Calu3 (cell line): ENCODE data around the gene LIN28A. TPM values are rescaled to one million over a fixed set of nuclear protein-coding genes. Genes with fewer than 3 reads are reported as not detected.

Experiments
- BruUV-seq: library from RNA; stranded (reverse); fragments of 400-500 nt; replicated peaks from 2 replicates; lab custom pipeline; 2021; lab: Mats Ljungman, UMichigan
- CTCF ChIA-PET: fragments of 300-600 bp; sonication (Branson Sonifier 250); formaldehyde crosslinking; loops from one replicate; lab custom pipeline; 2022; ENCODE audit warnings: antibody characterized with exemption; lab: Charles Lee
- DNase-seq: peaks from one replicate; pipeline ENCODE4 v3.0.0; 2022
- H3K27ac Mint-ChIP-seq: one replicate; pipeline ENCODE4 v1.8.0; 2022; ENCODE audit warnings: mixed read lengths; ENCODE audit not compliant: unreplicated experiment
- H3K27me3 Mint-ChIP-seq: one replicate; pipeline ENCODE4 v1.8.0; 2022; ENCODE audit warnings: mixed read lengths; ENCODE audit not compliant: unreplicated experiment
- H3K36me3 Mint-ChIP-seq: one replicate; pipeline ENCODE4 v1.8.0; 2022; ENCODE audit warnings: mild to moderate bottlenecking, moderate library complexity, mixed read lengths; ENCODE audit not compliant: insufficient read depth, unreplicated experiment
- H3K4me1 Mint-ChIP-seq: one replicate; pipeline ENCODE4 v1.8.0; 2022; ENCODE audit warnings: mild to moderate bottlenecking, low read depth, mixed read lengths; ENCODE audit not compliant: unreplicated experiment
- H3K4me3 Mint-ChIP-seq: one replicate; pipeline ENCODE4 v1.8.0; 2022; ENCODE audit warnings: mild to moderate bottlenecking, low read depth, moderate library complexity, mixed read lengths; ENCODE audit not compliant: unreplicated experiment
- H3K9me3 Mint-ChIP-seq: one replicate; pipeline ENCODE4 v1.8.0; 2022; ENCODE audit warnings: low read depth, mixed read lengths; ENCODE audit not compliant: unreplicated experiment
- intact Hi-C: fragments of 100-400 bp; cut with micrococcal nuclease; formaldehyde crosslinking; loops from one replicate; pipeline ENCODE4 v1.10.0; 2022; ENCODE audit not compliant: unreplicated experiment
- total RNA-seq: library from RNA; stranded (reverse); gene quantifications from 2 replicates; pipeline ENCODE4 v1.2.3, GENCODE V29; 2022
- TF ChIP-seq, protein P1 (sequence below): fragments of 200-600 bp; IDR thresholded peaks from one replicate; pipeline ENCODE4 v1.8.0; 2022; ENCODE audit warnings: antibody characterized with exemption; ENCODE audit not compliant: unreplicated experiment

LIN28A gene
- total RNA-seq, 1 experiment from 2014 or later = not detected

DNA sequence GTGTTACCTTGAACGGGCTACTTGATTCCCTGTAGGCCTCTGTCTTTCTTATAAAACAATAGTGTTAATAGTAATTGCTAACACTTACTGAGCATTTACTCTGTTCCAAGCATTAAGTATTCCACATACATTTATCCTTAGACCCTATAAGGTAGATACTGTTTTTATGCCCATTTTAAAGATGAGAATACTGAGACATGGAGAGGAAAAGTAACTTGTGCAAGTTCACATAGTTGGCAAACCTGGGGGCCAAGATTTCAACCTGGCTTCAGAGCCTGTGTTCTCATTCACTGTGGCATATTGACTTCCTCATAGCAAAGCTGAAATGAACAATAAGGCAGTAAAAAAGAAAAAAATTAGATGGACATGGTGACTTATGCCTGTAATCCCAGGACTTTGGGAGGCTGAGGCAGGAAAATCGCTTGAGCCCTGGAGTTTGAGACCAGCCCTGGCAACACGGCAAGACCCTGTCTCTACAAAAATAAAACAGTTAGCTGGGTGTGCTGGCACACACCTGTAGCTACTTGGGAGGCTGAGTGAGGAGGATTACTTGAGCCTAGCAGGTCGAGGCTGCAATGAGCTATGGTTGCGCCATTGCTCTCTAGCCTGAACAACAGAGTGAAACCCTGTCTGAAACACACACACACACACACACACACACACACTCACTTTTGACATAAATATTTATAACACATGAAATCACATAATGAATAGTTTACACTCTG lies 42.0 kb downstream of the LIN28A start:
- Mint-ChIP-seq H3K9me3 (no peaks in the 10 kb centered on the region), H3K36me3 (no peaks in the 10 kb centered on the region), H3K27ac (no peak overlapping the region), H3K4me3 (no peak overlapping the region), H3K4me1 (peaks cover 12% of the 10 kb centered on the region), H3K27me3 (no peaks in the 10 kb centered on the region)
- no TSS peak for BruUV-seq
- CTCF ChIA-PET = no interaction called here
- TF ChIP-seq, protein P1, sequence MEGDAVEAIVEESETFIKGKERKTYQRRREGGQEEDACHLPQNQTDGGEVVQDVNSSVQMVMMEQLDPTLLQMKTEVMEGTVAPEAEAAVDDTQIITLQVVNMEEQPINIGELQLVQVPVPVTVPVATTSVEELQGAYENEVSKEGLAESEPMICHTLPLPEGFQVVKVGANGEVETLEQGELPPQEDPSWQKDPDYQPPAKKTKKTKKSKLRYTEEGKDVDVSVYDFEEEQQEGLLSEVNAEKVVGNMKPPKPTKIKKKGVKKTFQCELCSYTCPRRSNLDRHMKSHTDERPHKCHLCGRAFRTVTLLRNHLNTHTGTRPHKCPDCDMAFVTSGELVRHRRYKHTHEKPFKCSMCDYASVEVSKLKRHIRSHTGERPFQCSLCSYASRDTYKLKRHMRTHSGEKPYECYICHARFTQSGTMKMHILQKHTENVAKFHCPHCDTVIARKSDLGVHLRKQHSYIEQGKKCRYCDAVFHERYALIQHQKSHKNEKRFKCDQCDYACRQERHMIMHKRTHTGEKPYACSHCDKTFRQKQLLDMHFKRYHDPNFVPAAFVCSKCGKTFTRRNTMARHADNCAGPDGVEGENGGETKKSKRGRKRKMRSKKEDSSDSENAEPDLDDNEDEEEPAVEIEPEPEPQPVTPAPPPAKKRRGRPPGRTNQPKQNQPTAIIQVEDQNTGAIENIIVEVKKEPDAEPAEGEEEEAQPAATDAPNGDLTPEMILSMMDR = no peak
- intact Hi-C loops = no loop called here
- no peak for DNase-seq

DNA sequence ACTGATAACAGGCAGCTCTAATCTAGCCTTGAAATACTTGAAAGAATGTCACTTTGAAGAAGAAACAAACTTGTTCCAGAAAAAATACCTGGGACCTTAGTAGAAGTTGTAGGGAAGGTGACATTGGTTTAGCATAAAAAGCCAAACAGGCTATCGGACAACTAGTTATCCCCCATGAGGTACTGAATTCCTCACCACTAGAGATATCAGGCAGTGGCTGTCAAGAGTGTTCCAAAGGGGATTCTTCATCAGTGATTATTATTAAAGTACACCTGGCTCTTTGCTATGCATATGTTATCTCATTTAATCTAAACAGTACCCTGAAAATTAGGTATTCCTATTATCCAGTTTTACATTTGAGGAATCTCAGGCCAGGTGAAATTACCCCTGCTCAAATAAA lies 48.5 kb downstream of the LIN28A start:
- Mint-ChIP-seq H3K9me3 (no peaks in the 10 kb centered on the region), H3K27me3 (no peaks in the 10 kb centered on the region), H3K27ac (no peak overlapping the region), H3K4me1 (no peaks in the 10 kb centered on the region), H3K4me3 (no peak overlapping the region), H3K36me3 (no peaks in the 10 kb centered on the region)
- no peak for DNase-seq
- intact Hi-C loops = no loop called here
- TF ChIP-seq, protein P1 = no peak
- CTCF ChIA-PET = no interaction called here
- no TSS peak for BruUV-seq

DNA sequence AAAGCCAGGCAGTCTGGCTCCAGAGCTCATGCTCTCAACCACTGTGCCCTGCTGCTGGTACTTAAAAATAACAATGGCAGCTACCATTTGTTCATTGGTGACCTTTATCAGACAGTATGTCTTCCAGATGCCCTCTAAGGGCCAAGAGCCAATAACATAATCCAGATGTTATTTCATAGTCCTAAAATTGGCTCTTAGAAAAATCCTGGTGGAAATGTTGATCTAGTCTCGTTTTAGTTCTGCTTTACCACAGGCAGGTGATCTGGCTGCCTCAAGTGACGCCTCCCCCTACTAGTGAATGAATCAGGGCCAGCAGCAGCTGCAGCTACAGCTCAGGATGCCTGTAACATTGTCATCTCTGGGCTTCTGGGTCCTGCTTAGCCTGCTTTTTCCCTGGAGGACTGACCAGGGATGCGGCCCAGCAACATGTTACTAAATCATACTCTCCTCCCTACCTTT lies 49.0 kb downstream of the LIN28A start:
- CTCF ChIA-PET = no interaction called here
- H3K4me1 Mint-ChIP-seq = no peaks in the 10 kb centered on the region
- no peak overlapping the region for H3K4me3 Mint-ChIP-seq
- no peak for DNase-seq
- no peaks in the 10 kb centered on the region for H3K9me3 Mint-ChIP-seq
- H3K27me3 Mint-ChIP-seq = no peaks in the 10 kb centered on the region
- H3K27ac Mint-ChIP-seq = no peak overlapping the region
- intact Hi-C loops = no loop called here
- TF ChIP-seq, protein P1 = no peak
- no peaks in the 10 kb centered on the region for H3K36me3 Mint-ChIP-seq
- no TSS peak for BruUV-seq

DNA sequence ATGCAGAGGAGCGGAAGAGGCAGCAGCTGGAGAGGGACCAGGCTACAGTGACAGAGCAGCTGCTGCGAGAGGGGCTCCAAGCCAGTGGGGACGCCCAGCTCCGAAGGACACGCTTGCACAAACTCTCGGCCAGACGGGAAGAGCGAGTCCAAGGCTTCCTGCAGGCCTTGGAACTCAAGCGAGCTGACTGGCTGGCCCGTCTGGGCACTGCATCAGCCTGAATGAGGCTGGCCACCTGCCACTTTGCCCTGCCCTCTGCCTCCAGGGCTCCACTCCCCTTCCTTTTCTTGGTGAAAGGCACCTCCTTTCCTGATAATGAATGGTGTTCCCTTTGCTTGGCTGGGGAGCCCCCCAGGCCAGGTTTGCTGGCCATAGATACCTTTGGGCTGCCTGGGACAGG lies 58.3 kb downstream of the LIN28A start:
- peaks cover 15% of the 10 kb centered on the region for H3K4me1 Mint-ChIP-seq
- no peak overlapping the region for H3K27ac Mint-ChIP-seq
- peaks cover 44% of the 10 kb centered on the region for H3K36me3 Mint-ChIP-seq
- CTCF ChIA-PET = no interaction called here
- H3K4me3 Mint-ChIP-seq = no peak overlapping the region
- no TSS peak for BruUV-seq
- intact Hi-C loops = no loop called here
- no peaks in the 10 kb centered on the region for H3K9me3 Mint-ChIP-seq
- TF ChIP-seq, protein P1 = no peak
- no peak for DNase-seq
- no peaks in the 10 kb centered on the region for H3K27me3 Mint-ChIP-seq
